Measurements from ENCODE around the gene PCDHGC5. TPM values are rescaled to one million over a fixed set of nuclear protein-coding genes. Genes with fewer than 3 reads are reported as not detected.

PCDHGC5 gene
- total RNA-seq, 1 donor from 2014 or later = 1.1 TPM

DNA sequence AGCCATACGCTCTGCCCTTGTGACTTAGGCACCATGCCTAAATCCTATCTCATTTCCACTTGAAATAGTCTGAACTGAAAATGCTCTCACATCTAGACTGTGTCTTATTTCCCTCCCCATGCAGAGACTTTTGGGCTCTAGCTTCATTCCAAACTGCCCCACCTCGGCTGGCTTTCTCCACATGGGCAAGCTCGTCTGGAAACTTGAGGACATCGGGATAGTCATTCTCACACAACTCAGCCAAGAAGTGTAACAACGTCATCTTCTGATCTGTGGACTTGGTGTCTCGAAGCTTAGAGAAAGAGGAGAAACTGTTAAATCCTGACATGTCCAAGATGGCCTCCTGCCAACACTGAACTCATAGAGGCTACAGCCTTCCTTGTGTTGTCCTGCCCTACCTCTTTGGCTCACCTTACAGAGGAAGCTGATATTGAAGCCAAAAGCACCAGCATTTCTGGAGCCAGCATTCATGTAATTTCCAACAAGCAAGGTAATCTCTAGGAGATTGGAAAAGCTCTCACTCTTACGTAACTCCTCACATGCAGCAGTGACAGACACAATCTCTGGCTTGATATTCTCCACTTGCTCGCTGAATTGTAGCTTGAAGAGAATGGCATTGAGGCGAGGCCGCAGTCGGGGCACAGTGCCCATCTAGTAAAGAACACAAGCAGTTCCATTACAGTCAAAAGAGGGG, 39.6 kb downstream of the PCDHGC5 start:
- no peak for DNase-seq (ENCODE audit: low spot score)

GRCh38 chr5:141529002-141529401, 40.1 kb downstream of the PCDHGC5 start:
- no peak for DNase-seq (ENCODE audit: low spot score)

- DNase-seq (ENCODE audit: low spot score) = no peak
These were observed 41.0 kb downstream of the PCDHGC5 start for GRCh38 chr5:141529873-141530272.

- no peak for DNase-seq (ENCODE audit: low spot score)
These were observed 43.8 kb downstream of the PCDHGC5 start for GRCh38 chr5:141532726-141533125.

DNA sequence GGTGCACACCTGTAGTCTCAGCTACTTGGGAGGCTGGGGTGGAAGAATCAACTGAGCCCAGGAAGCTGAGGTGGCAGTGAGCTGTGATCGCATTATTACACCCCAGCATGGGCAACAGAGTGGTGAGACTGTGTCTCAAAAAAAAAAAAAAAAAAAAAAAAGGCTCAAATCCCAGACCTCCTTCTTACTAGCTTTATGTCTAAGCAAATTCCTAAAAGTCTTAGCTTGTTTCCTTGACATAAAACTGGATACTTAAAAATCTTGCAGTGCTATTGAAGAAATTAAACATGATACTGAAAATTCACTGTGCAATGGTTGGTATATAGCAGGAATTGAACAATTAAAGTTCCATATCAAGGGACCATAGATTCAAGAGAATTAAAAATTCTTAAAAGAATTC, 45.0 kb downstream of the PCDHGC5 start:
- no peak for DNase-seq (ENCODE audit: low spot score)

DNA sequence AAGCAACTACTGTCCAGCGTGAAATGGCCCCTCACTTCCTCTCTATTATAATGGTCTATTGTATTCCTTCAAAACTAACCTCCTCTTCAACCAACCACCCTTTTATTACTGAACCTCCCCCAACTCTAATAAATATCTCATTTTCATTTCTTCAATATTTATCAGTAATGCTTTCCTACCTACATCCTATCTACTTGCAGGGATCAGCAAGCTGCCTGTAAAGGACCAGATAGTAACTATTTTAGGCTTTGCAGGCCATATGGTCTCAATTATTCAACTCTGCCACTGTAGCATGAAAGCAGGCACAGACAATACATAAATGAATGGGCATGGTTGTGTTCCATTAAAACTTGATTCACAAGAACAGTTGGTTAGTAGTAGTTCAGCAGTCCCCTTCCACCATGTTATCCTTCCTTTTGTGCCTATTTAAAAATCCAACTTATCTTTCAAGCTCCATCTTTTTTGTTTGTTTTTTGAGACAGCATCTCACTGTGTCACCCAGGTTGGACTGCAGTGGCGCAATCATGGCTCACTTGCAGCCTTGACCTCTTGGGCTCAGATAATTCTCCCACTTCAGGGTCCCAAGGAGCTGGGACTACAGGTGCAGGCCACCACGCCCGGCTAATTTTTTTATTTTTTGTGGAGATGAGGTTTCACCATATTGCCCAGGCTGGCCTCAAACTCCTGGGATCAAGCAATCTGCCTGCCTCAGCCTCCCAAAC, 45.8 kb downstream of the PCDHGC5 start:
- DNase-seq (ENCODE audit: low spot score) = no peak

Other genes with a start within 250 kb of the PCDHGC5 start
- gene PCDHB15, start 243.7 kb upstream of the PCDHGC5 start, total RNA-seq = 3.4 TPM
- 0.61 TPM for gene SLC25A2, start 185.0 kb upstream of the PCDHGC5 start, total RNA-seq
- gene TAF7, start 168.3 kb upstream of the PCDHGC5 start, total RNA-seq = 53.9 TPM
- gene PCDHGA1, start 158.6 kb upstream of the PCDHGC5 start, total RNA-seq = 0.48 TPM
- 3.7 TPM for gene PCDHGA2, start 150.3 kb upstream of the PCDHGC5 start, total RNA-seq
- gene PCDHGA3, start 145.3 kb upstream of the PCDHGC5 start, total RNA-seq = 2.2 TPM
- 1.3 TPM for gene PCDHGB1, start 139.0 kb upstream of the PCDHGC5 start, total RNA-seq
- 4.7 TPM for gene PCDHGA4, start 134.1 kb upstream of the PCDHGC5 start, total RNA-seq
- 3.1 TPM for gene PCDHGB2, start 129.1 kb upstream of the PCDHGC5 start, total RNA-seq
- gene PCDHGA5, start 124.9 kb upstream of the PCDHGC5 start, total RNA-seq = 2.7 TPM
- gene PCDHGB3, start 118.8 kb upstream of the PCDHGC5 start, total RNA-seq = 2.7 TPM
- gene PCDHGA6, start 115.2 kb upstream of the PCDHGC5 start, total RNA-seq = 3.1 TPM
- 1.9 TPM for gene PCDHGA7, start 106.3 kb upstream of the PCDHGC5 start, total RNA-seq
- 3.2 TPM for gene PCDHGB4, start 101.4 kb upstream of the PCDHGC5 start, total RNA-seq
- 0.87 TPM for gene PCDHGA8, start 96.4 kb upstream of the PCDHGC5 start, total RNA-seq
- gene PCDHGB5, start 91.1 kb upstream of the PCDHGC5 start, total RNA-seq = 5.9 TPM
- gene PCDHGA9, start 86.3 kb upstream of the PCDHGC5 start, total RNA-seq = 3.9 TPM
- gene PCDHGB6, start 81.1 kb upstream of the PCDHGC5 start, total RNA-seq = 5.3 TPM
- 4.2 TPM for gene PCDHGA10, start 76.1 kb upstream of the PCDHGC5 start, total RNA-seq
- 8.1 TPM for gene PCDHGB7, start 71.4 kb upstream of the PCDHGC5 start, total RNA-seq
- gene PCDHGA11, start 68.0 kb upstream of the PCDHGC5 start, total RNA-seq = 3.1 TPM
- gene PCDHGA12, start 58.6 kb upstream of the PCDHGC5 start, total RNA-seq = 4.6 TPM
- gene PCDHGC3, start 13.1 kb upstream of the PCDHGC5 start, total RNA-seq = 46.8 TPM
- gene PCDHGC4, start 4.1 kb upstream of the PCDHGC5 start, total RNA-seq = 1.7 TPM
- 49.5 TPM for gene DIAPH1, start 129.9 kb downstream of the PCDHGC5 start, total RNA-seq
- 39.3 TPM for gene HDAC3, start 147.8 kb downstream of the PCDHGC5 start, total RNA-seq
- 1.5 TPM for gene RELL2, start 147.9 kb downstream of the PCDHGC5 start, total RNA-seq
- 11.5 TPM for gene FCHSD1, start 162.3 kb downstream of the PCDHGC5 start, total RNA-seq
- gene ARAP3, start 193.1 kb downstream of the PCDHGC5 start, total RNA-seq = 24.2 TPM